CD4-positive, alpha-beta T cell treated with Interleukin-6 at 100 ng/mL for 8 hours (primary cell): ENCODE data around the gene TTC27.
A peak's percentile ranks its signal among the peaks of the same experiment; 100 is the strongest.

ENCODE experiments used
- DNase-seq: peaks from one replicate; pipeline ENCODE4 v3.0.0-alpha.2; 2020; ENCODE audit warnings: mixed read lengths, low spot score

TTC27 gene

GRCh38 chr2:32668254-32668653, 40.4 kb downstream of the TTC27 start:
- no peak for DNase-seq

- DNase-seq: no peak
Observed at GRCh38 chr2:32671885-32672533, 44.2 kb downstream of the TTC27 start.

GRCh38 chr2:32678825-32679224, 51.0 kb downstream of the TTC27 start:
- DNase-seq: no peak

- no peak for DNase-seq
Observed at GRCh38 chr2:32680942-32681341, 53.1 kb downstream of the TTC27 start.

GRCh38 chr2:32683520-32684086, 55.8 kb downstream of the TTC27 start:
- DNase-seq: no peak

- no peak for DNase-seq
Observed at GRCh38 chr2:32688541-32688940, 60.7 kb downstream of the TTC27 start.

GRCh38 chr2:32691678-32692077, 63.8 kb downstream of the TTC27 start:
- DNase-seq: no peak

- DNase-seq: no peak
Observed at GRCh38 chr2:32696439-32696838, 68.6 kb downstream of the TTC27 start.

GRCh38 chr2:32697156-32697555, 69.3 kb downstream of the TTC27 start:
- no peak for DNase-seq

GRCh38 chr2:32699151-32699550, 71.3 kb downstream of the TTC27 start:
- no peak for DNase-seq

- DNase-seq: peak; percentile 16
Observed at GRCh38 chr2:32701806-32702205, 74.0 kb downstream of the TTC27 start.

GRCh38 chr2:32702303-32703064, 74.6 kb downstream of the TTC27 start:
- DNase-seq: no peak

GRCh38 chr2:32706815-32707579, 79.1 kb downstream of the TTC27 start:
- DNase-seq: no peak

GRCh38 chr2:32711219-32711618, 83.4 kb downstream of the TTC27 start:
- no peak for DNase-seq

GRCh38 chr2:32711908-32712501, 84.2 kb downstream of the TTC27 start:
- DNase-seq: no peak

GRCh38 chr2:32712870-32713269, 85.0 kb downstream of the TTC27 start:
- DNase-seq: no peak

- DNase-seq: no peak
Observed at GRCh38 chr2:32714521-32714920, 86.7 kb downstream of the TTC27 start.

- DNase-seq: no peak
Observed at GRCh38 chr2:32715391-32715841, 87.6 kb downstream of the TTC27 start.

- DNase-seq: no peak
Observed at GRCh38 chr2:32715981-32716380, 88.1 kb downstream of the TTC27 start.

- DNase-seq: no peak
Observed at GRCh38 chr2:32716598-32716997, 88.7 kb downstream of the TTC27 start.

- no peak for DNase-seq
Observed at GRCh38 chr2:32718752-32719151, 90.9 kb downstream of the TTC27 start.

- no peak for DNase-seq
Observed at GRCh38 chr2:32719430-32719829, 91.6 kb downstream of the TTC27 start.
